ENCODE data around the gene KREMEN2.

KREMEN2 gene

DNA sequence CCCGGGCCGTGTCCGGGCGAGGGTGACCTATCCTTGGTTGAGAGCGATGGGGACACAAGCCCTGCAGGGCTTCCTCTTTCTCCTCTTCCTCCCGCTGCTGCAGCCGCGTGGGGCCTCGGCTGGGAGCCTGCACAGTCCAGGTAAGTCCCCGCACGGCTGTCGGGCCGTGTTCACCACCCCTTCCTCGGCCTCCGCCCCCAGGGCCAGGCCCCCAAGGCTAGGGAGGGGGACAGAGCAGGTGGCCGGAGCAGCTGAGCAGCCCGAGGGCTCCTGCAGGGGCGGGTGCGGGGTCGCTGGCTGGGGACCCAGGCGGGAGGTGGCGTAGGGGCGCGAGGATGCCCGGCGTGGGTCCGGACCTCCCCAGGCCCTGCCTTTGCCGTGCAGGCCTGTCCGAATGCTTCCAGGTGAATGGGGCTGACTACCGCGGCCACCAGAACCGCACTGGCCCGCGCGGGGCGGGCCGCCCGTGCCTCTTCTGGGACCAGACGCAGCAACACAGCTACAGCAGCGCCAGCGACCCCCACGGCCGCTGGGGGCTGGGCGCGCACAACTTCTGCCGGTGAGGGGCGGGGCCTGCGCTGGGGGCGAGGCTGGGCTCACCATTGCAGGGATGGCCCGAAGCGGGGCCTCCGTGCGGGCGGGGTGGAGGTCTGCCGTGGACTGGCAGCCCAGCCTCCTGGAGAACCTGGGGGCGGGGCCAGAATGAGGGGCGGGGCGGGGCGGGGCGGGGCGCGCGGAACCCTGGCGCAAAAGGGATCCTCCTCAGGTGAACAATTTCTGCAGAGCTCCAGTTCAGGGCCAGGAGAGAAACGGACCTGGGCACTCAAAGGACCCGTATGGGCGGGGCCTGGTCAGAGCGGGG lies 631 bp downstream of the KREMEN2 start:
- peak in 1 of 2 experiments; percentile 57 for DNase-seq (ENCODE audit: low read depth in 2 of 2)

GRCh38 chr16:2966043-2966807 lies 2.1 kb downstream of the KREMEN2 start:
- DNase-seq (ENCODE audit: low read depth in 2 of 2) = no peak

- no peak for DNase-seq (ENCODE audit: low read depth in 2 of 2)
Measured at GRCh38 chr16:2966808-2967191, 2.7 kb downstream of the KREMEN2 start.

GRCh38 chr16:2967211-2967631 lies 3.1 kb downstream of the KREMEN2 start:
- DNase-seq (ENCODE audit: low read depth in 2 of 2) = no peak

GRCh38 chr16:2967721-2968161 lies 3.7 kb downstream of the KREMEN2 start:
- no peak for DNase-seq (ENCODE audit: low read depth in 2 of 2)

GRCh38 chr16:2968368-2968737 lies 4.3 kb downstream of the KREMEN2 start:
- no peak for DNase-seq (ENCODE audit: low read depth in 2 of 2)

DNA sequence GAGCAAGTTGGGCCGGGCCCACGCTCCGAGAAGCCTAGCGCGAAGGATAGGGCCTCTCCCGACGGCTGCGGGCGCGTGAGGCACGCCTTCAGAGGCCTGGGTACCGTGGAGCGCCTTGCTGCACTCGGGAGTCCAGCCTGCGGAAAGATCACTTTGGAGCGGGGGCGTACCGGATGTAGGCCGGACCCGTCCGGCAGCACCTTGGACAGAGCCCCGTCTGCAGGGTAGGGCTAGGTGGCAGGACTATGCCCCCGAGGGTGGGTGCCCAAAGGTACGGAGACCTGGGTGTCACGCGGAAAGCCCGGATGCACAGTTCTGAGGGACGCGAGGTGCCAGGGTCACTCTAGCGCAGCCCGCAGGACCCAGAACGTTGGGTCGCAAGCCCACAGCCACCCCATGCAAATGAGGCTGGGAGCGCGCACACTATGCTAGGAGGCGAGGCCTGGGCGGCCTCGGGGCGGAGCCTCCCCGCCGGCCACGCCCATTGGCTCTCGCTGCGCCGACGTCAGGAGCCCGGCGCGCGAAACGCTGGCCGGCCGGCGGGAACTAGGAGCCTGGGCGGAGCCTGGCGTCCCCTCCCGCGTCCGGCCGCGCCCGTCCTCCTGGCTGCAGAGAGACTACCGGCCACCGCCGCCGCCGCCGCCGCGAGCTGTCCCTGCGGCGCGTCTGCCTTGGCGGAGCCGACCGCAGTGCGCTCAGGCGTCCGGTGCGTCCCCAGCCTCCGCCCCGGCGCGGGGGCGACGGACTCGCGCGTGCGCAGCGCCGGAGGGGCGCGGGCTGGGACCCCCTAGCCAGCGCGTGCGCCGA lies 4.9 kb downstream of the KREMEN2 start, which contains the start of gene PAQR4:
Gene PAQR4, plus strand, starts transcription at position 611 of the 807 bp plus-strand sequence. CDS start 327 bp downstream, outside the sequence.
- DNase-seq (ENCODE audit: low read depth in 2 of 2) = peak; percentile 62 to 79

- peak; percentile 58 to 76 for DNase-seq (ENCODE audit: low read depth in 2 of 2)
Measured at GRCh38 chr16:2969545-2970521, 5.8 kb downstream of the KREMEN2 start.

DNA sequence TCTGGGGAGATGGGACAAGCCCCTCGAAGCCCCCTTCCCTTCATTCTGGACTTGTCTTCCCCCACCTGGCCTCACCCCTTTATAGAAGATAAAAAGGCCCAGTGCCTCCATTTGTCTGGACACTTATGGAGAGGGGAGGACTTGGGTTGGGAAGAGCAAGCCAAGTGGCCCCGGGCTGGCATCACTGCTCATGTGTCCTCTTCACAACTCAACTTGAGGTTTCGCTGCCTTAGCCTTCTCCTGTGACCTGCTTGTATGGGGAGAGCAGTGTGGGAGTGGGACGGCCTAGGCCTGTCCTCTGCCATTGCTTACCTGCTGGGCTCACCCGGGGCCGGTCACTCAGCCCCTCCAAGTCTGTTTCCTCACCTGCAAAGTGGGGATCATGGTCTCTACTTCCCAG lies 6.5 kb downstream of the KREMEN2 start:
- DNase-seq (ENCODE audit: low read depth in 2 of 2) = no peak

GRCh38 chr16:2971134-2971984 lies 7.3 kb downstream of the KREMEN2 start:
- DNase-seq (ENCODE audit: low read depth in 2 of 2) = no peak

DNA sequence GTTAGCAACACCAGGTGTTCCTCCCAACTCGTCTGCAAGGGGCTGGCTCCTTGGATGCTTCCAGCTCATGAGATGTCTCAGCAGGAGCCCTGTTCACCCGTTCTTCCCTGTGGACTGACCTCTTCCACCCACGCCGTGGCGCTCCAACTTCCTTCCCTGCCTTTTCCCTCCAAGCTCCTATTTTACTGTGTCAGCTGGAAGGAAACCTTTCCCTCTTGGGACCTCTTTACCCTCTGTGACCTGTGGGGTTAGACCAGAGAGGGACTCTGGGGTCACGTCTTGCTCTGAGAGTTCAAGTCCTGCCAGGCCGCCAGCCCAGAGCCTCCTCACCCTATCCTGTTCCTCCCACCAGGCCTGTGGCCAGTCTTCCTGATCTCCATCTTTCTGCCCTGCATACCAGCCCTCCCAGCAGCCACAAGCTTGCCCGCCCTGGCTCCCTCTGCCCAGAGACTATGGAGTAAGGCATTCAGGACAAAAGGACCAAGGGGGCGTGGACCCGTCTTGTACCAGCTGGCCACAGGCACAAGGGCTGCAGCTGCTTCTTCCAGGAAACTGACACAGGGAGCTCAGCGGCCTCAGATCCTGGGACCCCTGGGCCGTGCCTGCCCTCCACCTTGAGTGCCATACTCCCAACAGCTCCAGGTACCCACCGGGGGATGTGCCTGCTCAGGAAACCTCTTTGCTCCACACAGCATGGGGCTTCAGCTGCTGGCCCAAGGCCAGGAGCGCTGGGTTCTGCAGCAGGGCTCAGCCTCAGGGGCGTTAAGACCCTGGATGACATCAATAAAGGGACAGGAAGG lies 8.1 kb downstream of the KREMEN2 start:
- no peak for DNase-seq (ENCODE audit: low read depth in 2 of 2)

- DNase-seq (ENCODE audit: low read depth in 2 of 2) = no peak
Measured at GRCh38 chr16:2973093-2973492, 9.0 kb downstream of the KREMEN2 start.

DNA sequence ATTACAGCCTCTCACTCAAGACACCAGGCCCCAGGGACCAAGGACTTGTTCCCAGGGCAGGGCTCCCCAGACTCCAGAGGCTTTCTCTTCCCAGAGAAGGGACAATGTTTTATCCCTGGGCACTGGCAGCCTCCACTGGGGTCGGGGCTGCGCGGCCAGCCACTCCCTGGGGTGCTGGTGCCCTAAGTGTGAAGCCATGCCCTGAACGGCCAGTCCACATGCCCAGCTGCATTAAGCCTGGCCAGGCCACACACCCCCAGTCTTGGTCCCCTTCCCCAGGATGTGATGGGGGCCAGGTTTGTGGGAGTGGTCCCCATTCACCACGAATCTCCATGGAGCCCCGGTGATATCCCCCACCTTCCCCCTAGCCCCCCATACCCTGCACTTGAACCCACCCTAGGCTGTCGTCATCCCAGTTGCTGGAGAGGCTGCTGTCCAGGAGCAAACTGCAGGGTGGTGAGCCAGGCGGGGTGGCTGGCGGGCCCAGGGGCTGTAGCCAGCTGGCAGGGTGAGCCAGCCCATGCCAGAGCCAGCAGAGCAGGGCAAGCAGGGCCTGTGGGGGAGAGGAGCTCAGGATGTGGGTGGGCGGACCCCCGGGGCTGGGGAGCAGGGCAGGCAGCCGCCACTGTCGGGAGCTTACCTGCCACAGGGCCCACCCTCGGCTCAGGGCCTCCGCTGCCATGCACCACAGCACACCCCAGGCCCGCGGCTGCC lies 9.7 kb downstream of the KREMEN2 start:
- DNase-seq (ENCODE audit: low read depth in 2 of 2) = no peak

DNA sequence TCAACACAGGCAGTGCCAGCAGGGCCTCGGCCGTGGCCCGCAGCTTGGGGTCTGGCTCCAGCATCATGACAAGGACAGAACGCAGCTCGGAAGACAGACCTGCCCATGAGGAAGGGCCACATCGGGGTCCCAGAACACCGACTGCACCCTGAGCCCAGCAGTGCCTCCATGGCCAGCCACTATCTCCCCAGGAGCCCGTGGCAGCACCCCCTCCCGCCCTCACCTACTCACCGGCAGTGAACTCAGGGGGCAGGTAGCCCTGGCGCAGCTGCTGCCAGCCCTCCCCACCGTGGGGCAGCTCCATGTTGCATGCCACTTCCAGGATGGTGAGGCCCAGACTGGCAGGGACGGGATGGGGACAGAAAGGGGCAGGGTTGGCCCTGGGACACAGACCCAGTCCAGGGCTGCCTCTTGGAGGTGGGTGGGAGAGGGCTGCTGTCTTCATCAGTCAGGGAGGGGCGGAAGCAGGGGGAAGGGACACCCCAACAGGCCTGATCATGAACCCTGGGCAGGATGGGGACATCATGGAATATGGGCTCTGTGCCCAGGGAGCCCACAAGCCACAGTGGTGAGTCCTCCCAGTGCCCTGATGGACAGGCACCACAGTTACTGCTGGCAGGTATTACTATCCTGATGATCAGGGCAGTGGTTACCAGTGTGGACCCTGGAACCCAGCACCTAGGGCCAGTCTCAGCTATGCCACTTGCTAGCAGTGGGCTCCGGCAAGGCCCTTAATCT lies 10.4 kb downstream of the KREMEN2 start:
- DNase-seq (ENCODE audit: low read depth in 2 of 2) = no peak

DNA sequence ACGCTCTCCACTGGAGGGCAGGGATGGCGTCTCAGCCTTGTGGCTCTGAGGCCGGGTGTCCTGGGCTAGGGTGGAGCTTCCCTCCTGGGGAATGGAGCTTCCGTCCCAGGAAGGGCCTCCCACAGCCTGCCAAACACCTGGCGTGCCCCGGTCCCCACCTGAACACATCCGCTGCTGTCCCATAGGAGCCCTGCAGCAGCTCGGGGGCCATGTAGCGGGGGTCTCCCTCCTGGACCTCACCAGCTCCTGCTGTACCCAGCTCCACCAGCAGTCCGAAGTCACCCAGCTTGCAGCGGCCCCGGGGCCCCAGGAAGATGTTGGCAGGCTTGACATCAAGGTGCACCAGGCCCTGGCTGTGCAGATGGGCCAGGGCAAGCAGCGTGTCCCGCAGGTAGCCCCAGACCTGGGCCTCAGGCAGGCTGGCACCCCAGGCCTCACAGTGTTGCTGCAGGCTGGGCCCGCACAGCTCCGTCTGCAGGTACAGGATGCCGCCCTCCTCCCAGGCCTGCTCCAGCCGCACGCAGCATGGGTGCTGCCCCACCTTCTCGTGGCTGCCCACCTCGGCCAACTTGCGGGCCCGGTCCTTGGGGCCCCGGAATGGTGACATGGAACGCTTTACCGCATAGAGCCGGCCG lies 11.2 kb downstream of the KREMEN2 start:
- no peak for DNase-seq (ENCODE audit: low read depth in 2 of 2)

- DNase-seq (ENCODE audit: low read depth in 2 of 2) = no peak
Measured at GRCh38 chr16:2976201-2976600, 12.1 kb downstream of the KREMEN2 start.

GRCh38 chr16:2976673-2977072 lies 12.6 kb downstream of the KREMEN2 start:
- no peak for DNase-seq (ENCODE audit: low read depth in 2 of 2)
